K562 (cell line): ENCODE data around the gene SLC35E3. TPM values are rescaled to one million over a fixed set of nuclear protein-coding genes. Genes with fewer than 3 reads are reported as not detected.

Experiments used
- ATAC-seq: fragments of 200-7000 bp; cut with Tn5 transposase; 3 replicates; pipeline ENCODE4 v1.9.1; 2020; ENCODE audit warnings: moderate library complexity
- BruUV-seq: library from RNA; stranded (reverse); fragments of 400-500 nt; replicated peaks from 2 replicates; lab custom pipeline; 2021; lab: Mats Ljungman, UMichigan
- CTCF ChIA-PET: fragments of 300-600 bp; formaldehyde crosslinking; extraction: SDS; loops from one replicate; lab custom pipeline; 2021; ENCODE audit warnings: low intra/inter-chr PET ratio; lab: Yijun Ruan, JAX
- POLR2A ChIA-PET: fragments of 300-600, 350-650 bp; sonication (Branson Sonifier 250); formaldehyde crosslinking; extraction: SDS; loops from one replicate; lab custom pipeline; 2021; ENCODE audit warnings: antibody characterized with exemption, inconsistent platforms; lab: Yijun Ruan, JAX
- DNase-seq, 4 experiments: peaks; one replicate each; pipeline versions ENCODE4 v3.0.0 to v3.0.0-alpha.2; 2011 to 2018; ENCODE audit warnings: low spot score in 3 of 4, mixed read lengths in 3 of 4; ENCODE audit errors: extremely low read depth in 1 of 4
- FAIRE-seq: peaks from 2 replicates; lab custom pipeline; 2011; peaks lifted over from hg19 to GRCh38; lab: Jason Lieb, UNC
- H2AFZ ChIP-seq: 2 replicates; pipeline ENCODE4 v1.6.0; 2011; ENCODE audit warnings: low read depth, low read length, control low read depth, inconsistent platforms
- H3K27ac ChIP-seq: fragments of 200-600 bp; 3 replicates; pipeline ENCODE4 v1.8.0; 2011; ENCODE audit warnings: low read depth, mild to moderate bottlenecking, control low read depth, inconsistent platforms, low read length, moderate library complexity, mixed read lengths; ENCODE audit errors: extremely low read depth
- H3K27me3 ChIP-seq, 2 experiments: fragments of 300-600 bp in 1 of 2; 2 replicates in 1 of 2; 3 replicates in 1 of 2; pipeline versions ENCODE4 v1.6.0 to v1.8.0; 2011; ENCODE audit warnings: inconsistent platforms in 2 of 2, low read length in 2 of 2, mild to moderate bottlenecking in 1 of 2, mixed read lengths in 1 of 2, moderate library complexity in 1 of 2; ENCODE audit not compliant: control insufficient read depth in 2 of 2, insufficient read depth in 2 of 2
- H3K36me3 ChIP-seq: fragments of 300-600 bp; 3 replicates; pipeline ENCODE4 v1.8.0; 2011; ENCODE audit warnings: mild to moderate bottlenecking, low read length, inconsistent platforms; ENCODE audit not compliant: control insufficient read depth, insufficient read depth
- H3K4me1 ChIP-seq, 2 experiments: fragments of 200-600 bp in 1 of 2; replicated peaks in 1 of 2; 2 replicates in 1 of 2; 3 replicates in 1 of 2; pipeline versions ENCODE4 v1.5.1 to v1.8.0; 2011; ENCODE audit warnings: inconsistent platforms in 2 of 2, low read length in 2 of 2, mild to moderate bottlenecking in 1 of 2, mixed read lengths in 1 of 2, moderate library complexity in 1 of 2; ENCODE audit not compliant: control insufficient read depth in 2 of 2, insufficient read depth in 2 of 2
- H3K4me2 ChIP-seq: 2 replicates; pipeline ENCODE4 v1.6.1; 2011; ENCODE audit warnings: low read length, control low read depth, inconsistent platforms, mixed read lengths; ENCODE audit not compliant: insufficient read depth
- H3K4me3 ChIP-seq: fragments of 200-600 bp; sonication (generic), shearing (Covaris generic); 2 replicates; pipeline ENCODE4 v1.5.1; 2016; ENCODE audit warnings: control low read depth, inconsistent platforms
- H3K79me2 ChIP-seq: fragments of 200-600 bp; 3 replicates; pipeline ENCODE4 v1.8.0; 2011; ENCODE audit warnings: low read length, inconsistent platforms; ENCODE audit not compliant: control insufficient read depth, insufficient read depth
- H3K9ac ChIP-seq, 2 experiments: 2 replicates each; pipeline versions ENCODE4 v1.6.0 to v1.6.1; 2011; ENCODE audit warnings: low read depth in 2 of 2, low read length in 2 of 2, control low read depth in 1 of 2, inconsistent platforms in 1 of 2, mild to moderate bottlenecking in 1 of 2, mixed read lengths in 1 of 2; ENCODE audit not compliant: insufficient read depth in 1 of 2
- H3K9me1 ChIP-seq: one replicate; pipeline ENCODE4 v1.6.0; 2011; ENCODE audit warnings: inconsistent platforms, mild to moderate bottlenecking, low read length, moderate library complexity; ENCODE audit not compliant: control insufficient read depth, insufficient read depth
- H3K9me3 ChIP-seq: replicated peaks from 2 replicates; pipeline ENCODE4 v1.5.1; 2011; ENCODE audit warnings: low read depth, low read length, inconsistent platforms; ENCODE audit not compliant: control insufficient read depth, insufficient read depth
- H4K20me1 ChIP-seq: replicated peaks from 2 replicates; pipeline ENCODE4 v1.6.1; 2011; ENCODE audit warnings: low read length, inconsistent platforms, mixed read lengths; ENCODE audit not compliant: control insufficient read depth, insufficient read depth
- CTBP1 ChIP-seq: fragments of 450-650 bp; IDR thresholded peaks from 2 replicates; pipeline ENCODE4 v1.6.1; 2016; ENCODE audit warnings: borderline replicate concordance
- ESRRA ChIP-seq: fragments of 450-650 bp; IDR thresholded peaks from 2 replicates; pipeline ENCODE4 v1.6.1; 2014; ENCODE audit warnings: low read depth, mild to moderate bottlenecking, moderate library complexity, borderline replicate concordance
- ETV5 ChIP-seq: sonication (generic); formaldehyde crosslinking; IDR thresholded peaks from 2 replicates; pipeline ENCODE4 v1.4.0; 2020; ENCODE audit warnings: low read depth, mild to moderate bottlenecking, missing genetic modification reagents
- FOSL1 ChIP-seq: fragments of 200-800 bp; sonication (Bioruptor generic); conservative IDR thresholded peaks from 2 replicates; pipeline ENCODE4 v1.6.1; 2016; ENCODE audit warnings: missing genetic modification characterization, missing compliant biosample characterization
- FOXM1 ChIP-seq, 2 experiments: fragments of 450-650 bp in 1 of 2; sonication (generic) in 1 of 2; formaldehyde crosslinking in 1 of 2; IDR thresholded peaks; 2 replicates each; pipeline versions ENCODE4 v1.6.1 to v1.9.0; 2017 to 2022; ENCODE audit warnings: low read depth in 2 of 2, mild to moderate bottlenecking in 2 of 2, missing genetic modification reagents in 1 of 2, moderate library complexity in 1 of 2
- KDM1A ChIP-seq, 2 experiments: fragments of 450-650 bp; IDR thresholded peaks; 2 replicates each; pipeline ENCODE4 v1.6.1; 2016; ENCODE audit warnings: mild to moderate bottlenecking in 2 of 2
- NFE2 ChIP-seq: IDR thresholded peaks from 2 replicates; pipeline ENCODE4 v1.6.1; 2014; ENCODE audit warnings: antibody characterized with exemption, low read depth
- RCOR1 ChIP-seq, 2 experiments: IDR thresholded peaks; 2 replicates each; pipeline ENCODE4 v1.6.1; 2012; ENCODE audit warnings: low read depth in 2 of 2, low read length in 2 of 2, borderline replicate concordance in 1 of 2, improper control_type of control experiment in 1 of 2
- TAF15 ChIP-seq: fragments of 200-400 bp; formaldehyde crosslinking; IDR thresholded peaks from 2 replicates; pipeline ENCODE4 v1.6.1; 2017; ENCODE audit warnings: mild to moderate bottlenecking, low read depth, low read length, moderate library complexity
- ZNF347 ChIP-seq: fragments of 450-650 bp; formaldehyde crosslinking; IDR thresholded peaks from 2 replicates; pipeline ENCODE4 v1.4.0; 2020; ENCODE audit warnings: low read depth, mild to moderate bottlenecking, moderate library complexity
- ZNF384 ChIP-seq: IDR thresholded peaks from 2 replicates; pipeline ENCODE4 v1.6.1; 2012; ENCODE audit warnings: low read depth, low read length, improper control_type of control experiment
- ZNF445 ChIP-seq: fragments of 250-450 bp; sonication (Bioruptor Pico); IDR thresholded peaks from 2 replicates; pipeline ENCODE4 v1.4.0; 2020; ENCODE audit warnings: low read depth, mild to moderate bottlenecking, moderate library complexity
- WGBS: fragments of 100-300 bp; shearing (Covaris generic); methylation state at CpG from one replicate; pipeline ENCODE4 v1.1.6; 2016; ENCODE audit warnings: low coverage, mixed read lengths; ENCODE audit not compliant: insufficient coverage; ENCODE audit errors: missing lambda C conversion rate; 5-methylcytosine and 5-hydroxymethylcytosine counted together
- in situ Hi-C: fragments of 300-500 bp; cut with MboI; formaldehyde crosslinking; loops from 4 replicates; pipeline ENCODE4 v1.15.0; 2018; ENCODE audit warnings: inconsistent platforms, mixed read lengths
- intact Hi-C: fragments of 100-400 bp; cut with micrococcal nuclease; formaldehyde crosslinking; loops from 2 replicates; pipeline ENCODE4 v1.14.2; 2022
- polyA plus RNA-seq, 8 experiments: library from polyadenylated mRNA; depleted of rRNA in 4 of 8; stranded (reverse) in 5 of 8; unstranded in 3 of 8; fragments of >200 nt; fragmentation: Nextera tagmentation in 2 of 8; fragmentation: Illumina TruSeq in 1 of 8; extraction: Ambion mirVana in 2 of 8; extraction: Trizol in 1 of 8; gene quantifications; 2 replicates each; pipeline versions ENCODE4 v1.2.1 to v1.2.3, GENCODE V29; 2011 to 2014; ENCODE audit warnings: inconsistent platforms in 1 of 8, missing spikeins in 1 of 8
- total RNA-seq, 7 experiments: library from RNA; depleted of rRNA in 6 of 7; stranded (reverse); fragments of >200 nt in 6 of 7; fragmentation: Illumina TruSeq in 2 of 7; extraction: Trizol in 2 of 7; gene quantifications; 2 replicates each; pipeline versions ENCODE4 v1.2.1 to v1.2.3, GENCODE V29; 2011 to 2021; ENCODE audit warnings: low replicate concordance in 1 of 7
- TF ChIP-seq, protein P1 (sequence below): fragments of 250-450 bp; sonication (Bioruptor Pico); IDR thresholded peaks from 2 replicates; pipeline ENCODE4 v1.4.0; 2020; ENCODE audit warnings: borderline replicate concordance
- TF ChIP-seq, protein P2 (sequence below): fragments of 450-650 bp; IDR thresholded peaks from 2 replicates; pipeline ENCODE4 v1.6.1; 2016; ENCODE audit warnings: low read depth, mild to moderate bottlenecking, moderate library complexity
- TF ChIP-seq, protein P3 (sequence below): sonication (generic); formaldehyde crosslinking; IDR thresholded peaks from 2 replicates; pipeline ENCODE4 v1.8.0; 2022; ENCODE audit warnings: missing genetic modification reagents, mild to moderate bottlenecking, borderline replicate concordance

Gene SLC35E3
- total and polyA plus RNA-seq, 9 of the 15 experiments (the other 6 are each of a cell fraction or from before 2014, with no cell fraction given) = 1.2 to 5.9 (median 3.8) TPM

DNA sequence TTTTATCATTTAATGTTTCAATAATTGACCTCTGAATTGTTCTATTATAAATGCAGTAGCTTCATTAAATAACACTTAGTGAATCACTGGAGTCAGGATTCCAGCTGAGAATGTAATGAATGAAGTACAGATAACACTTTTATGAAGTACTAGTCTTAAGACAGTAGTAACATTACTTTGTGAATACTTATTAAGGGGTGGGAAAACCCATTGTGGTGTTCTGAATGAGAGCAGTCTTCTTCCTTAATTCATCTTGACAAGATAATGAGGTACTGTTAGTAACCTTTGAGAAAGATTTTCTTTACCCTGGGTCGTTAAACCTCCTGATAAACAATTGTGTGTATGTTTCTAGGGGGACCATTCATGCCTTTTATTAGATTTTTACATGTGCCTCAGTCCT, 46.5 kb upstream of the SLC35E3 start:
- no peak for DNase-seq
- intact Hi-C loops = no loop called here
- ATAC-seq = no peak
- H3K27me3 ChIP-seq = no peaks in the 10 kb centered on the region
- H3K4me2 ChIP-seq = no peak overlapping the region
- H3K4me1 ChIP-seq = no peaks in the 10 kb centered on the region
- H3K27ac ChIP-seq = no peak overlapping the region
- WGBS = 33% methylated on average over 1 of the region's 1 CpG
- FAIRE-seq = no peak
- no peak overlapping the region for H2AFZ ChIP-seq
- TF ChIP-seq ETV5 (CRISPR knock-in tag) (no peak), NFE2 (no peak), ZNF384 (no peak), ZNF347 (CRISPR knock-in tag) (no peak), ESRRA (no peak), ZNF445 (CRISPR knock-in tag) (no peak), FOXM1 (IDR thresholded peaks at IDR 0.05; ENCODE audit: low read depth) (no peak), FOXM1 (CRISPR knock-in tag; IDR thresholded peaks at IDR 0.05; ENCODE audit: low read depth) (no peak), RCOR1 (IDR thresholded peaks at IDR 0.05; ENCODE audit: borderline replicate concordance in 1 of 2, low read depth in 2 of 2, low read length in 2 of 2) (no peak), CTBP1 (no peak), FOSL1 (no peak), KDM1A (IDR thresholded peaks at IDR 0.05) (no peak), TAF15 (no peak)
- TF ChIP-seq, protein P1, sequence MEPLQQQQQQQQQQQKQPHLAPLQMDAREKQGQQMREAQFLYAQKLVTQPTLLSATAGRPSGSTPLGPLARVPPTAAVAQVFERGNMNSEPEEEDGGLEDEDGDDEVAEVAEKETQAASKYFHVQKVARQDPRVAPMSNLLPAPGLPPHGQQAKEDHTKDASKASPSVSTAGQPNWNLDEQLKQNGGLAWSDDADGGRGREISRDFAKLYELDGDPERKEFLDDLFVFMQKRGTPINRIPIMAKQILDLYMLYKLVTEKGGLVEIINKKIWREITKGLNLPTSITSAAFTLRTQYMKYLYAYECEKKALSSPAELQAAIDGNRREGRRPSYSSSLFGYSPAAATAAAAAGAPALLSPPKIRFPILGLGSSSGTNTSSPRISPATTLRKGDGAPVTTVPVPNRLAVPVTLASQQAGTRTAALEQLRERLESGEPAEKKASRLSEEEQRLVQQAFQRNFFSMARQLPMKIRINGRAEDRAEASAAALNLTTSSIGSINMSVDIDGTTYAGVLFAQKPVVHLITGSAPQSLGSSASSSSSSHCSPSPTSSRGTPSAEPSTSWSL (CRISPR knock-in tag) = no peak
- TF ChIP-seq, protein P2, sequence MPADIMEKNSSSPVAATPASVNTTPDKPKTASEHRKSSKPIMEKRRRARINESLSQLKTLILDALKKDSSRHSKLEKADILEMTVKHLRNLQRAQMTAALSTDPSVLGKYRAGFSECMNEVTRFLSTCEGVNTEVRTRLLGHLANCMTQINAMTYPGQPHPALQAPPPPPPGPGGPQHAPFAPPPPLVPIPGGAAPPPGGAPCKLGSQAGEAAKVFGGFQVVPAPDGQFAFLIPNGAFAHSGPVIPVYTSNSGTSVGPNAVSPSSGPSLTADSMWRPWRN = no peak
- TF ChIP-seq, protein P3, sequence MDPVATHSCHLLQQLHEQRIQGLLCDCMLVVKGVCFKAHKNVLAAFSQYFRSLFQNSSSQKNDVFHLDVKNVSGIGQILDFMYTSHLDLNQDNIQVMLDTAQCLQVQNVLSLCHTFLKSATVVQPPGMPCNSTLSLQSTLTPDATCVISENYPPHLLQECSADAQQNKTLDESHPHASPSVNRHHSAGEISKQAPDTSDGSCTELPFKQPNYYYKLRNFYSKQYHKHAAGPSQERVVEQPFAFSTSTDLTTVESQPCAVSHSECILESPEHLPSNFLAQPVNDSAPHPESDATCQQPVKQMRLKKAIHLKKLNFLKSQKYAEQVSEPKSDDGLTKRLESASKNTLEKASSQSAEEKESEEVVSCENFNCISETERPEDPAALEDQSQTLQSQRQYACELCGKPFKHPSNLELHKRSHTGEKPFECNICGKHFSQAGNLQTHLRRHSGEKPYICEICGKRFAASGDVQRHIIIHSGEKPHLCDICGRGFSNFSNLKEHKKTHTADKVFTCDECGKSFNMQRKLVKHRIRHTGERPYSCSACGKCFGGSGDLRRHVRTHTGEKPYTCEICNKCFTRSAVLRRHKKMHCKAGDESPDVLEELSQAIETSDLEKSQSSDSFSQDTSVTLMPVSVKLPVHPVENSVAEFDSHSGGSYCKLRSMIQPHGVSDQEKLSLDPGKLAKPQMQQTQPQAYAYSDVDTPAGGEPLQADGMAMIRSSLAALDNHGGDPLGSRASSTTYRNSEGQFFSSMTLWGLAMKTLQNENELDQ (CRISPR knock-in tag) = no peak
- H3K9ac ChIP-seq = no peak overlapping the region
- no peaks in the 10 kb centered on the region for H3K79me2 ChIP-seq
- no peak overlapping the region for H3K4me3 ChIP-seq
- H3K9me3 ChIP-seq = no peaks in the 10 kb centered on the region
- H4K20me1 ChIP-seq = no peaks in the 10 kb centered on the region
- no peaks in the 10 kb centered on the region for H3K9me1 ChIP-seq
- no TSS peak for BruUV-seq
- peaks cover 75% of the 10 kb centered on the region for H3K36me3 ChIP-seq
- POLR2A ChIA-PET = interaction anchor here (0.6 to 0.9 kb wide), 3 partner anchors 9 to 870 kb away, joined by 3 read pairs; no protein-coding TSS in a partner anchor
- CTCF ChIA-PET = no interaction called here
- in situ Hi-C loops = no loop called here
